Neural crest cell (in vitro differentiated cells): ENCODE results near the gene EEF1AKMT1. TPM values are rescaled to one million over a fixed set of nuclear protein-coding genes. Genes with fewer than 3 reads are reported as not detected.

Source experiments
- DNase-seq: peaks from one replicate; pipeline ENCODE4 v3.0.0; 2021; ENCODE audit warnings: low read depth, mixed read lengths, low spot score
- H3K27ac Mint-ChIP-seq: one replicate; pipeline ENCODE4 v1.8.0; 2021; ENCODE audit warnings: mild to moderate bottlenecking, mixed read lengths; ENCODE audit not compliant: unreplicated experiment
- H3K27me3 Mint-ChIP-seq: 2 replicates; pipeline ENCODE4 v1.8.0; 2021; ENCODE audit warnings: low read depth, mild to moderate bottlenecking, mixed read lengths
- H3K36me3 Mint-ChIP-seq: 2 replicates; pipeline ENCODE4 v1.8.0; 2021; ENCODE audit warnings: low read depth, mild to moderate bottlenecking, mixed read lengths
- H3K4me1 Mint-ChIP-seq: 2 replicates; pipeline ENCODE4 v1.8.0; 2021; ENCODE audit warnings: mixed read lengths
- H3K4me3 Mint-ChIP-seq: one replicate; pipeline ENCODE4 v1.8.0; 2021; ENCODE audit warnings: mild to moderate bottlenecking, mixed read lengths
- H3K9me3 Mint-ChIP-seq: 2 replicates; pipeline ENCODE4 v1.8.0; 2021; ENCODE audit warnings: mixed read lengths
- total RNA-seq: library from RNA; stranded (reverse); gene quantifications from 2 replicates; pipeline ENCODE4 v1.2.1, GENCODE V29; 2021
- TF ChIP-seq, protein P1 (sequence below): fragments of 200-600 bp; sonication (generic); conservative IDR thresholded peaks from 2 replicates; pipeline ENCODE4 v1.5.0; 2021; ENCODE audit warnings: antibody characterized with exemption, mild to moderate bottlenecking

EEF1AKMT1 gene
- total RNA-seq, 1 donor from 2014 or later = 14.8 TPM

DNA sequence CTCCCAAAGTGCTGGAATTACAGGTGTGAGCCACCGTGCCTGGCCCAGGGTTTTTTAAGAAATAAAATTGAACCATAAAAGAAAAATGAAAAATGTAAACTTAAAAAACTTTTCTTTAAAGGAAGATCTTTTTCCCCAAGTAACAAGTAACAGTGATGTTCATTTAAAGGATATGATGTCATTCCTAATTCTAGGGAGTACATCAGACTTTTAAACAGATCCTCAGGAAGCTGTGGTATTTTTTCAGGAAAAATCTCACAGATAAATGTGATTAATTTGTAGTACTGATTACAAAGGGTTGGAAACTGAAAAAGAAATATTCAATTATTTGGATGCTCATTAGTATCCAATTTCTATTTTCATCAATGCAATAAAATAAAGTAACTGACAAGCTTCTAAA lies 14.6 kb upstream of the EEF1AKMT1 start:
- peaks cover 11% of the 10 kb centered on the region for H3K36me3 Mint-ChIP-seq
- TF ChIP-seq, protein P1, sequence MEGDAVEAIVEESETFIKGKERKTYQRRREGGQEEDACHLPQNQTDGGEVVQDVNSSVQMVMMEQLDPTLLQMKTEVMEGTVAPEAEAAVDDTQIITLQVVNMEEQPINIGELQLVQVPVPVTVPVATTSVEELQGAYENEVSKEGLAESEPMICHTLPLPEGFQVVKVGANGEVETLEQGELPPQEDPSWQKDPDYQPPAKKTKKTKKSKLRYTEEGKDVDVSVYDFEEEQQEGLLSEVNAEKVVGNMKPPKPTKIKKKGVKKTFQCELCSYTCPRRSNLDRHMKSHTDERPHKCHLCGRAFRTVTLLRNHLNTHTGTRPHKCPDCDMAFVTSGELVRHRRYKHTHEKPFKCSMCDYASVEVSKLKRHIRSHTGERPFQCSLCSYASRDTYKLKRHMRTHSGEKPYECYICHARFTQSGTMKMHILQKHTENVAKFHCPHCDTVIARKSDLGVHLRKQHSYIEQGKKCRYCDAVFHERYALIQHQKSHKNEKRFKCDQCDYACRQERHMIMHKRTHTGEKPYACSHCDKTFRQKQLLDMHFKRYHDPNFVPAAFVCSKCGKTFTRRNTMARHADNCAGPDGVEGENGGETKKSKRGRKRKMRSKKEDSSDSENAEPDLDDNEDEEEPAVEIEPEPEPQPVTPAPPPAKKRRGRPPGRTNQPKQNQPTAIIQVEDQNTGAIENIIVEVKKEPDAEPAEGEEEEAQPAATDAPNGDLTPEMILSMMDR = no peak
- no peak overlapping the region for H3K27ac Mint-ChIP-seq
- no peak overlapping the region for H3K4me3 Mint-ChIP-seq
- no peaks in the 10 kb centered on the region for H3K4me1 Mint-ChIP-seq
- no peaks in the 10 kb centered on the region for H3K9me3 Mint-ChIP-seq
- DNase-seq = no peak
- H3K27me3 Mint-ChIP-seq = no peaks in the 10 kb centered on the region

DNA sequence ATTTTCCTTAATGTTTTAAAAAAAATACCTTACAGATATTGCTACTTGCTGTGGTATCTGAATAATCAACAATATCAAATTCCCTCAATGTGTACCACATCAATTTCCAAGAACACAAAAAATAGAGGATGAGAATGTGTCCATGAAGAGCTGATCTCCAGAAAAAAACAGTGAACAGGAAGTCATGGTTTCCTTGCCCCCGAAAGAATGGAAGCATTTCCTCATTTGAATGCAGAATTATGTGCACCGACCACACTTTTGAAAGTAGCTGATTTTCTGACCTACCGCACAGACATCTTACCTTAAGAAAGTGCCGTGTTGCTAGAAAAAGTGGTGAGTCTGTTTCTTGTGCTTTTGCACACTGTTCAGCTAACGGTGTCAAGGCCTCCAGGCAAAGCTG lies 13.4 kb upstream of the EEF1AKMT1 start:
- H3K9me3 Mint-ChIP-seq = no peaks in the 10 kb centered on the region
- H3K36me3 Mint-ChIP-seq = peaks cover 11% of the 10 kb centered on the region
- H3K27me3 Mint-ChIP-seq = no peaks in the 10 kb centered on the region
- no peak overlapping the region for H3K4me3 Mint-ChIP-seq
- H3K4me1 Mint-ChIP-seq = no peaks in the 10 kb centered on the region
- no peak for DNase-seq
- H3K27ac Mint-ChIP-seq = no peak overlapping the region
- TF ChIP-seq, protein P1 = no peak

DNA sequence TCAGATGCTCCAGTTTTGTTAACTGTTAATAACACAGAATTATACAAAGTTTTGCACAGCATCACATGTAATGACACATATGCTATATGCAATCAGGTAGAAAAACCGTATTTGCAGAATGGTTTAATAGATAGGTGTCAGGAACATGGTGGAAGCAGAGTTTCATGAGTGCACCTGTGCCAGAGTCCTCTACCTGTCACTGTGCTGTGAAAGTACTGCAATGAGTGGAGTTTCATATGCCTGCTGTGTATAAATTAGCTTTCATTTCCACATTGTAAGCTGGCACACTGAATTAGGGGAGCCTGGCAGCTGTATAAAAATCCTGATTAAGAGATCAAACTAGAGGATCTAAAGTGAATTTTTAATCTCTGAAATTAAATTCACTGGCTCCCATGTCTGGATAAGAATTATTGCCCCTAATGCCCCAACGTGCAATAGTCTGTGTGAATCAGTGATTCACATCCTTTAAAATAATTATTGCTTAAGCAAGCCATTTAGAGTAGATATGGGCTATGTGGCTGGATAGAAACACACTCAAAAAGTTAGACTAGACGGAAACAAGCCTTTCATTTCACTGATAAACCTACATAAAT lies 8.5 kb upstream of the EEF1AKMT1 start:
- no peak overlapping the region for H3K4me3 Mint-ChIP-seq

DNA sequence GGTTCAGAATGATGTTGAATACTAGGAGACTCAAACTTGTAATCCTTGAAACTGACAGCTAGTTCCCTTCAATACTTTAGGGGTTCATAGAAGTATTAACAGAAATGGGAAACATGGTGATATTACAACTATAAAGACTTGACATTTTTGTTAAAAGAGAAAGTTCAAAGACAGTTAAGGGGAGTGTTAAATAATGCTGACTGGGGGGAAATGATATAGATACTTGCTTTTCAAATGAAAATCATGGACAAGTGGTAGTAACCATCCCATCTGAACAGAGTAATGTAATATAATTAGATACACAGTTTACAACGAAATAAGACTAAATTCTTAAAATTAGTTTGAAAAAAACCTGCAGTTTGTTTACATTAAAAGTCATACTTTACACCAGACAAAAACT lies 6.6 kb upstream of the EEF1AKMT1 start:
- no peak for DNase-seq
- Mint-ChIP-seq H3K4me1 (no peaks in the 10 kb centered on the region), H3K36me3 (peaks cover 2% of the 10 kb centered on the region), H3K27me3 (no peaks in the 10 kb centered on the region), H3K9me3 (no peaks in the 10 kb centered on the region), H3K27ac (no peak overlapping the region), H3K4me3 (no peak overlapping the region)
- TF ChIP-seq, protein P1 = no peak

More for the DNA sequence above, 8.5 kb upstream of the EEF1AKMT1 start:
- no peaks in the 10 kb centered on the region for H3K9me3 Mint-ChIP-seq
- no peak for DNase-seq
- TF ChIP-seq, protein P1 = no peak
- no peaks in the 10 kb centered on the region for H3K4me1 Mint-ChIP-seq
- no peaks in the 10 kb centered on the region for H3K27me3 Mint-ChIP-seq
- peaks cover 2% of the 10 kb centered on the region for H3K36me3 Mint-ChIP-seq
- no peak overlapping the region for H3K27ac Mint-ChIP-seq

DNA sequence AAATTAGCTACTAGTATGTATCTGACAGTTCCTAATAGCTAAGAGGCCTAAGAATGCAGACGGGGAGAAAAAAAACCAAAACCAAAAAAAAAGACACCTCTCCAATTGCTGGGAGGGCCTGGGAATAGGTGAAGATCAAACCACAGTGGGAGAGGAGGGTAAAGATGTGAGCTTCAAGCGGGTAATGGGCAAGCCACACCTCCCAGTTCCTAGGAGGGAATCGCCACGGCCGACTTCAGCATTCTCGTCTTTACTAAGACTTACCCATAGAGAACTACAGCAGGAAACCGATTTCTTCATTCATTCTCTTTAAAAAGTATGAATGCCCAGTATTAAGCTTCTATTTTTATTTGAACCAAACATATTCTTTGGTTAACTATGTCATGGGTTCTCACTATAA lies 5.6 kb upstream of the EEF1AKMT1 start:
- H3K27me3 Mint-ChIP-seq = no peaks in the 10 kb centered on the region
- TF ChIP-seq, protein P1 = no peak
- DNase-seq = no peak
- H3K9me3 Mint-ChIP-seq = no peaks in the 10 kb centered on the region
- H3K36me3 Mint-ChIP-seq = peaks cover 2% of the 10 kb centered on the region
- no peaks in the 10 kb centered on the region for H3K4me1 Mint-ChIP-seq
- no peak overlapping the region for H3K4me3 Mint-ChIP-seq
- no peak overlapping the region for H3K27ac Mint-ChIP-seq

DNA sequence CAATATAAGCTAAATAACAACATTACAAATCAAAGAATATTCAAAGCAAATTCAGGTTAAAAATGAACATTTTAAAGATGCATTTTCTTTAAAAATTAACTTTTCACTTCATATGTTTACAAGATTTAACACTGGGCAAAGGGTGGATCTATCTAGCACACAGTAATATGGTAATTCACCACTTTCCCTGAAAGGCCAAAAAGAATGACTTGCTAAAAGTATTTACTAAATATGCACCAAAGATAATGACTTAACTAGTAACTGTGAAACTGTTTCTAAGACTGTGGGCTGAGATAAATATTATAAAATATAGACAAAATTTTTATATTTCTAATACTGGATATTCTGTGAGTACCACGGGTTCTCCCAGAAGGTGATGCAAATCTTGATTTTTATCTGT lies 4.5 kb upstream of the EEF1AKMT1 start:
- no peak overlapping the region for H3K27ac Mint-ChIP-seq
- H3K4me3 Mint-ChIP-seq = no peak overlapping the region
- peaks cover 2% of the 10 kb centered on the region for H3K27me3 Mint-ChIP-seq
- no peak for DNase-seq
- peaks cover 6% of the 10 kb centered on the region for H3K4me1 Mint-ChIP-seq
- H3K9me3 Mint-ChIP-seq = peaks cover 2% of the 10 kb centered on the region
- H3K36me3 Mint-ChIP-seq = peaks cover 6% of the 10 kb centered on the region
- TF ChIP-seq, protein P1 = no peak
